GF-D8 (cell line): Measurements from ENCODE around the gene ESPN.
"Not testable (repeated sequence)": the region's sequence is repeated elsewhere in the genome, so short reads cannot be mapped to it uniquely, and the experiment has no call there.

ENCODE experiments used
- DNase-seq: peaks from one replicate; lab custom pipeline; 2025; lab: John Stamatoyannopoulos, UW

Gene ESPN, protein sequence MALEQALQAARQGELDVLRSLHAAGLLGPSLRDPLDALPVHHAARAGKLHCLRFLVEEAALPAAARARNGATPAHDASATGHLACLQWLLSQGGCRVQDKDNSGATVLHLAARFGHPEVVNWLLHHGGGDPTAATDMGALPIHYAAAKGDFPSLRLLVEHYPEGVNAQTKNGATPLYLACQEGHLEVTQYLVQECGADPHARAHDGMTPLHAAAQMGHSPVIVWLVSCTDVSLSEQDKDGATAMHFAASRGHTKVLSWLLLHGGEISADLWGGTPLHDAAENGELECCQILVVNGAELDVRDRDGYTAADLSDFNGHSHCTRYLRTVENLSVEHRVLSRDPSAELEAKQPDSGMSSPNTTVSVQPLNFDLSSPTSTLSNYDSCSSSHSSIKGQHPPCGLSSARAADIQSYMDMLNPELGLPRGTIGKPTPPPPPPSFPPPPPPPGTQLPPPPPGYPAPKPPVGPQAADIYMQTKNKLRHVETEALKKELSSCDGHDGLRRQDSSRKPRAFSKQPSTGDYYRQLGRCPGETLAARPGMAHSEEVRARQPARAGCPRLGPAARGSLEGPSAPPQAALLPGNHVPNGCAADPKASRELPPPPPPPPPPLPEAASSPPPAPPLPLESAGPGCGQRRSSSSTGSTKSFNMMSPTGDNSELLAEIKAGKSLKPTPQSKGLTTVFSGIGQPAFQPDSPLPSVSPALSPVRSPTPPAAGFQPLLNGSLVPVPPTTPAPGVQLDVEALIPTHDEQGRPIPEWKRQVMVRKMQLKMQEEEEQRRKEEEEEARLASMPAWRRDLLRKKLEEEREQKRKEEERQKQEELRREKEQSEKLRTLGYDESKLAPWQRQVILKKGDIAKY

DNA sequence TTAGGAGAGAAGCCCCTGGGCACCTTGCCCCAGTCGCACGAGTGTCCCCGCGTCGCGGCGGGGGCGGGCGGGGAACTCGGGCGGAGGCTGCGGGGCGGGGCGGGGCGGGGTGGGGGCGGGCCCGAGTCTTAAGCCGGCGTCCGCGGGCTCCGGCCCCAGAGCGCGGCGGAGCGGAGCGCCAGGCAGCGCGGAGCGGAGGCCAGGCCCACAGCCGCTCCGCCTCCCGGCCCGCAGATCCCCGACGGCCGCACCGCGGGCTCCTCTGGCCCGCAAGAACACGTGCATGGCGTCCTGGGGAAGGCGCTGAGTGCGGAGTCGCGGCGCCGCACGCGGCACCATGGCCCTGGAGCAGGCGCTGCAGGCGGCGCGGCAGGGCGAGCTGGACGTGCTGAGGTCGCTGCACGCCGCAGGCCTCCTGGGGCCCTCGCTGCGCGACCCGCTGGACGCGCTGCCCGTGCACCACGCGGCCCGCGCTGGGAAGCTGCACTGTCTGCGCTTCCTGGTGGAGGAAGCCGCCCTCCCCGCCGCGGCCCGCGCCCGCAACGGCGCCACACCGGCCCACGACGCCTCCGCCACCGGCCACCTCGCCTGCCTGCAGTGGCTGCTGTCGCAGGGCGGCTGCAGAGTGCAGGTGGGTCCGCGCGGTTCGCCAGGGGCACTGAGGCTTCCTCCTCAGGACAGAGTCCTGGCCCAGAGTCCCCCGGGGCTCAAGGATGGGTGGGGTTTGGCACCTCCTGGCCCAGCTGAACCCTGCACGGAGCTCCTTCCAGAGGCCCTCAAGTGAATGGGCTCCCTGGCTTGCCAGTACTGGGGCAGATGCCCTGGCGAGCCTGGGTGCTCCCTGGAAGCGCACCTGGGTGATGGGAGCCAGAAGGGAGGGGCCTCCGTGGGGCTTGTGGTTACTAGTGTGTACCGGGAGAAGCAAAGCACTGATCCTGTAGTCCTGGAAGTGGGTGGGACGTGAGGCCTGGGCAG is at the start of gene ESPN:
Gene ESPN (plus strand): TSS at position 158 of the 975 bp plus-strand sequence. CDS start 180 bp downstream, at position 338.
- DNase-seq: no peak

DNA sequence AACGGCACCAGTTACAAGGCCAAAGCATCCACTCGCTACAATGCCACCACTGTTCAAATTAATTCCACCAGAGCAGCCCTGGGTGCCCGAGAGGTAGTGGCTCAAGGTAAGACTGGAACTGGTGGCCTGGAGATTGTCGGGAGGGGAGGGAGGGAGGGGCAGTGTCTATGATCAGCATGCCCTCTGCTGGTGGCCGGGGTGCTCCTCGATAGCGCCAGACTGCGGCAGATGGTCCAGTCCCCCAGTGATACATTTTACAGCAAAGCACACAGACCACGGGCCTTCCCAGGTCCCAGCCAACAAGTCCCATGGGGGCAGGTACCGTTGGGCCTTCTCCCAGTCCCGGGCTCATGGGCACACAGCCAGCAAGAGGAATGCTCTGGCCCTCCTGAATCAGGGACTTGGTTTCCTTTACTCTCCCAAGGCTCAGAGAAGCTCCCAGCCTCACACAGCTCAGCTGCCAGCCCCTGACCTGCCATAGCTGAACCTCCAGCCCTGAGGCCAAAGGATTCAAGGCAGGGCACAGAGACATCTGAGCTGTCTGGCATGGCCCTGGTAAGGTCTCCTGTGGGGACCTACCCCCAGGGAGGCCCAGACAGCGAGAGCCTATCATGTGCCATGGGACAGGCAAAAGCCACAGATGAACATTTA is 46.4 kb upstream of the ESPN start:
- no peak for DNase-seq

DNA sequence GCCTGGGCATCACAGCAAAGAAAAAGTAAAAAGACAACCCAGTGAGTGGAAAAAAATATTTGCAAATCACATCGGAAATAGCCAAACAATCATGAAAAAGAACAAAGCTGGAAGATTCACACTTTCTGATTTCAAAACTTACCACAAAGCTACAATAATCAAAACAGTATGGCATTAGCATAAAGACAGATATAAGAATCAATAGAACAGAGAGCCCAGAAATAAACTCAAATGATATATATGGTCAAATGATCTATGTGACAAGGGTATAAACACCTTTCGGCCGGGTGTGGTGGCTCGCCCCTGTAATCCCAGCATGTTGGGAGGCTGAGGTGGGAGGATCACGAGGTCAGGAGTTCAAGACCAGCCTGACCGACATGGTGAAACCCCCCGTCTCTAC is 44.5 kb upstream of the ESPN start:
- DNase-seq: no peak

DNA sequence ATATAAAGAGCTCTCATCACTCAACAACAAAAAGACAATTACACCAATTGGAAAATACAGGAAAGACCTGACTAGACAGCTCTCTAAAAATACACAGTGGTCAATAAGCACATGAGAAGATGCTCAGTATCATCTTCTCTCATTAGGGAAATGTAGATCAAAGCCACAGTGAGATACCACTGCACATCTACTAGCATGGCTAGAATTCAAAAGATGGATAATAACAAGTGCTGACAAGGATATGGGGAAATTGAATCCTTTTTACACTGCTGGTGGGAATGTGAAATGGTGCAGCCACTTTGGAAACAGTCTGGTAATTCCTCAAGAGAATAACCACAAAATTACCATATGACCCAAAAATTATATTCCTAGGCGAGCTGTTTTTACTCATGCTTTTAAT is 40.4 kb upstream of the ESPN start:
- DNase-seq: no peak

- DNase-seq: no peak
Observed at GRCh38 chr1:6384962-6385361, 39.6 kb upstream of the ESPN start.

- no peak for DNase-seq
Observed at GRCh38 chr1:6385488-6386191, 38.9 kb upstream of the ESPN start.

DNA sequence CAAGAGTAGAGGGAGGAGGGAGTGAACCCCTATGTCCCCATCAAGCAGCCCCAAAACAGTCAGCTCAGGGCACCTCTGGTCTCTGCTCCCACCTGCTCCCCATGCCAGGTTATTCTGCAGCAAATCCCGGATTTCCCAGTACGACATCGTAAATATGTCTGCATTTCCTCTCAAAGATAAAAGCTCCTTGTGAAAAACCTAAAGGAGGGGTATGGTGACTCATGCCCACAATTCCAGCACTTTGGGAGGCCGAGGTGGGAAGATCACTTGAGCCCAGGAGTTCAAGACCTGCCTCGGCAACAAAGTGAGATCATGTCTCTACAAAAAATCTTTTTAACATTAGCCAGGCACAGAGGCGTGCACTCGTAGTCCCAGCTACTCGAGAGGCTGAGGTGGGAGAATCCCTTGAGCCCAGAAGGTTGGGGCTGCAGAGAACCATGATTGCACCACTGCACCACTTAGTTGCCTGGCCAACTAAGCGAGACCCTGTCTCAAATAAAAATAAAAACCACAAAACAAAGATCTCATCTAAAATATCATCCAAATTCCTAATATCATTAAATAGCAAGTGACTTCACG is 38.1 kb upstream of the ESPN start:
- DNase-seq: no peak

DNA sequence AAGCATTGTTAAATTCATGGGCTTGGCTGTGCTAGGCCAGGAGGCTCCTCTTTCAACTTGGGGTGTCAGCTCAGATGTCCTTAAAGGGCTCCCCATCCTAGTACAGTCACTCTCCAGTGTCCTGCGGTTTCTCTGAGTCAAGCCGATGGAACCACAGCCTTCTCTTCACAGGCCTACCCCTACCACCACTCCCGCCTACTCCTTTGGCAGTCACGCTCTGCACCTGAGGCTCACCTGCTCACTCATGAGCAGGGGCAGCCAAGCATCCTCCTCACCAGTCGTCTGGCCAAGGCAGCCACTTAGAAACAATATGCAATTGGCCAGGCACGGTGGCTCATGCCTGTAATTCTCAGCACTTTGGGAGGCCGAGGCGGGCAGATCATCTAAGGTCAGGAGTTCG is 34.6 kb upstream of the ESPN start:
- no peak for DNase-seq

DNA sequence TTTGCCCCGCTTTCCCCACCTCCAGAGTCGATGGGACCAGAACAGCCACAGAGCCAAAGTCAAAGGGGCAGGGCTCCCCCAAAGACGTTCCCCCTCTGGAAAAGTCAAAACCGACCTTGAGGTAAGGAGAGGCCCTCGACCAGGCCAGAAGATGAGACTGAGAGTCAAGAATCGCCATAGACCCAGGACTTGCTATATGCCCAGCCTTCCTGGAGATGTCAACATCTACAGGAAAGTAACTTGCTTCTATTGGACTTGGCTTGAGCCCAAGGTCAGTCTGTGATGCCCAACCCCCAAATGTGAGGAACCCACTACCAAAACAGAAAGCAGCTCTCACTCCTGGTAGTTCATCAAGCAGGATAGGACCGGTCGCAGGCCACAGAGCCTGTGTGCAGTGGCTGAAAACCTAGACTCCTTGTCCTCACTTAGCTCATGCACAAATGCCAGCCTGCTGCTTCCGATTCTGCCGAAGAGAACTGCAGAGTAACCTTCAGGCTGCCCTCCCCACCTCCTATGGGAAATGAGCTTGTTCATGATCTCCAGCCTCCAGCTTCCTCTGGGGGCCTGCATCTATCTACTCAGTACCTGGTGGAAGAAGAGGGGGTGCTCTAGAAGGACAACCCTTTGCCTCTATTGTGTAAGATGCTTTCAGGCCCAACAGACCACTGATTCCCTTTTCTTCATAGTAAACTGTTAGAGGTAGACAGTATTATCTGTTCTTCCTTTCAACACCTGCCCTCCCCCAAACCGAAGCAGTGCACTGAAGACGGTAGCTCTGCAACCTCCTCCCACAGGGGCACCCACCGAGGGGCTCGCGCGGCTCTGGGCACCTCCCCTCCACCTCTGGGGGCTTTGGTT is 32.4 kb upstream of the ESPN start:
- no peak for DNase-seq

GRCh38 chr1:6392809-6393399 is 31.7 kb upstream of the ESPN start:
- no peak for DNase-seq

DNA sequence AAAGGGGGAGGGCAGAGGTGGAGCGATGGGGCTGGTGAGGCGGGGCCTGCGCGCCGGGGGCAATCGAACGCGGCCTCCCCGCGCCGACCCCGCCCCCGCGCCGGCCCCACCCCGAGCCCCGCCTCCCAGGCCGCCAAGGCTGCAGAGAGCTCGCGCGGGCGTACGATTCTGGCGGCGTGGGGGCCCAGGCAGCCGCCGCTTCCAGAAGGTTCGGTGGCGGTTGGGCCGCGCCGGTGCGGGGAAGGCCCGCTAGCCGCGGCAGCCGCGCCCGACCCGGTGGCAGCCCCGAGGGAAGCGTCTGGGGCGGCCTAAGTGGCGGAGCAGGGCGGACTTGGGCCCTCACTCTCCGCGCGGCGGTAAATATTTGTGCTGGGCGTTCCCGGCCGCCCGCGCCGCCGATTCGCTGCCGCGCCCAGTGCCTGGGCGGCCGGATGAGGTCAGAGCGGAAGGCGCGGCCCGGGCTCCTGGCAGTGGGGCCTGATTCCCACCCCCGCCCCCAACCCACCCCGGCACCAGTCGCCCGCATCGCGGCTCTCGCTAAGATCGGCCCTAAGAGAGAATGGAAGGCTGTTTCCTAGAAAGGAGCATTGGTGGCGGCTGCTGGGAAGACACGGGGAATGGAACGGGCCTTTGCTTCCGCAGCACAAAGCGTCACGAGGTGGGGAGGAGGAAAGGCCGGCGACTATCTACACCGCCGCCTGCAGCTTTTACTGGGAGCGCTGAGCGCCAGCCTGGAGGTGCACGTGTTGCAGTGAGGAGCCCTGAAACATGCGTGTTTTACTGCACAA is 31.0 kb upstream of the ESPN start, which contains the start of gene ACOT7:
Gene ACOT7 (minus strand): TSS at position 368 of the 788 bp plus-strand sequence. CDS start 368 bp downstream, outside the sequence.
- DNase-seq: peak; percentile 74

GRCh38 chr1:6395130-6395529 is 29.4 kb upstream of the ESPN start:
- not testable (repeated sequence) for DNase-seq

DNA sequence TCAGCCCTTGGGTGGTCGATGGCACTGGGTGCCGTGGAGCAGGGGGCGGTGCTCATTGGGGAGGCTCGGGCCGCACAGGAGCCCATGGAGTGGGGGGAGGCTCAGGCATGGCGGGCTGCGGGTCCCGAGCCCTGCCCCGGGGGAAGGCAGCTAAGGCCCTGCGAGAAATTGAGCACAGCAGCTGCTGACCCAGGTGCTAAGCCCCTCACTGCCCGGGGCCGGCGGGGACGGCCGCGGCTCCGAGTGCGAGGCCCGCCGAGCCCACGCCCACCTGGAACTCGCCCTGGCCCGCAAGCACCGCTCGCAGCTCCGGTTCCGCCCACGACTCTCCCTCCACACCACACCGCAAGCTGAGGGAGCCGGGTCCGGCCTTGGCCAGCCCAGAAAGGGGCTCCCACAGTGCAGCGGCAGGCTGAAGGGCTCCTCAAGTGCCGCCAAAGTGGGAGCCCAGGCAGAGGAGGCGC is 28.8 kb upstream of the ESPN start:
- DNase-seq: not testable (repeated sequence)

DNA sequence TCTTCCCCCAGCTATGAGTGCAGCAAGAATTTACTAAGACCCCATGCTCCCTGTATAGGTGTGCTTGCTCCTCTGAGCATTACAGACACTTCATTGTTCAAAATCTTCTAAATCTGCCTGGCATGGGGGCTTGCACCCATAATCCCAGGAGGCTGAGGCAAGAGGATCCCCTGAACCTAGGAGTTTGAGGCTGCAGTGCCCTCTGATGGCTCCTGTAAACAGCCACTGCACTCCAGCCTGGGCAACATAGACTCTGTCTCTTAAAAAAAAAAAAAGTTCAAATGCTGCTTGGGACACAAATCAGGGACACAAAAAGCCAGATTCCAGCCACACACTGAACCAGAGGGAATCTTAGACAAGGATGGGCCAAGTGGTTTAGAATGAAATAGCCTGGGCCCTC is 27.6 kb upstream of the ESPN start:
- DNase-seq: no peak

DNA sequence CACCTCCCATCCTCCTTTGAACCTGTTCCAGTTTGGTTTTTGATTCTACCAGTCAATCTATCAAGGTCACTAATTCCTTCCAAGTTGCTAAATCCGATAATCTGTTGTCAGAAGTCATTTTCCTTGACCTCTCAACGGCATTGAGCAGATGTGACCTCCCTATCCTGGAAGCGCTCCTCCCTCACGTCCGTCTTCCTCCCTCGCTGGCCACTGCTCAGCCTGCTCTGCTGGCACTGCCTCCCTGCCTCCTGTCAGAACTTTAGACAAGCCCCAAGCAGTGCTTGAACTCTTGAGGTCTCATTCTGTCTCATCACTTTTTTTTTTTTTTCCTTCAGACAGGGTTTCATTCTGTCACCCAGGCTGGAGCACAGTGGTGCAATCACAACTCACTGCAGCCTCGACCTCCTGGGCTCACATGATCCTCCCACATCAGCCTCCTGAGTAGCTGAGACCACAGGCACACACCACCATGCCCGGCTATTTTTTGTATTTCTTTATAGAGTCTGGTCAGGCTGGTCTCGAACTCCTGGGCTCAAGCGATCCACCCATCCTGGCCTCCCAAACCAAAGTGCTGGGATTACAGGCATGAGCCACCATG is 26.6 kb upstream of the ESPN start:
- no peak for DNase-seq

- no peak for DNase-seq
Observed at GRCh38 chr1:6399294-6399693, 25.3 kb upstream of the ESPN start.

GRCh38 chr1:6401673-6402072 is 22.9 kb upstream of the ESPN start:
- peak; percentile 44 for DNase-seq

DNA sequence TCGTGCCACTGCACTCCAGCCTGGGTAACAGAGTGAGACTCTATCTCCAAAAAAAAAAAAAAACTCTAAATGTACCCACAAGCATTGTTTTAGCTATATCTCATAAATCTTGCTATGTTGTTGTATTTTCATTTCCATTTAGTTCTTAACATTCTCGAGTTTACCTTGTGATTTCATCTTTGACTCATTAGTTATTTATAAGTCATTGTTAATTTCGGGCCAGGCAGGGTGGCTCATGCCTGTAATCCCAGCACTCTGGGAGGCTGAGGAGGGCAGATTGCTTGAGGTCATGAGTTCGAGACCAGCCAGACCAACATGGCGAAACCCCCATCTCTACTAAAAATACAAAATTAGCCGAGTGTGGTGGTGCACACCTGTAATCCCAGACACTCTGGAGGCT is 16.6 kb upstream of the ESPN start:
- no peak for DNase-seq
